DMS79 treated with DMSO at 0.1 percent for 48 hours (cell line): Measurements from ENCODE around the gene CUX1.
"Not testable (repeated sequence)": the region's sequence is repeated elsewhere in the genome, so short reads cannot be mapped to it uniquely, and the experiment has no call there.

Experiments
- DNase-seq: peaks from one replicate; lab custom pipeline; 2025; lab: John Stamatoyannopoulos, UW

The CUX1 gene

GRCh38 chr7:102099474-102099873 lies 282.0 kb downstream of the CUX1 start:
- no peak for DNase-seq

GRCh38 chr7:102101111-102101551 lies 283.7 kb downstream of the CUX1 start:
- no peak for DNase-seq

- no peak for DNase-seq
Observed at GRCh38 chr7:102101926-102102325, 284.5 kb downstream of the CUX1 start.

GRCh38 chr7:102103027-102103372 lies 285.6 kb downstream of the CUX1 start:
- DNase-seq, result no peak

- no peak for DNase-seq
Observed at GRCh38 chr7:102104245-102104644, 286.8 kb downstream of the CUX1 start.

- DNase-seq, result no peak
Observed at GRCh38 chr7:102106625-102107024, 289.2 kb downstream of the CUX1 start.

GRCh38 chr7:102107474-102108104 lies 290.2 kb downstream of the CUX1 start:
- no peak for DNase-seq

- no peak for DNase-seq
Observed at GRCh38 chr7:102111061-102112041, 293.9 kb downstream of the CUX1 start.

- DNase-seq, result no peak
Observed at GRCh38 chr7:102115181-102115580, 297.8 kb downstream of the CUX1 start.

GRCh38 chr7:102115931-102116330 lies 298.5 kb downstream of the CUX1 start:
- DNase-seq, result no peak

- no peak for DNase-seq
Observed at GRCh38 chr7:102117743-102118142, 300.3 kb downstream of the CUX1 start.

- DNase-seq, result no peak
Observed at GRCh38 chr7:102119213-102119651, 301.8 kb downstream of the CUX1 start.

- DNase-seq, result no peak
Observed at GRCh38 chr7:102119925-102120324, 302.5 kb downstream of the CUX1 start.

GRCh38 chr7:102120666-102121195 lies 303.3 kb downstream of the CUX1 start:
- no peak for DNase-seq

GRCh38 chr7:102122026-102122425 lies 304.6 kb downstream of the CUX1 start:
- no peak for DNase-seq

- peak; percentile 33 for DNase-seq
Observed at GRCh38 chr7:102125127-102125596, 307.7 kb downstream of the CUX1 start.

- DNase-seq, result no peak
Observed at GRCh38 chr7:102128303-102128702, 310.9 kb downstream of the CUX1 start.

GRCh38 chr7:102129636-102130370 lies 312.4 kb downstream of the CUX1 start:
- peak; percentile 16 for DNase-seq

- DNase-seq, result no peak
Observed at GRCh38 chr7:102132209-102132752, 314.9 kb downstream of the CUX1 start.

GRCh38 chr7:102138676-102139075 lies 321.2 kb downstream of the CUX1 start:
- no peak for DNase-seq

- peak; percentile 78 for DNase-seq
Observed at GRCh38 chr7:102140952-102141370, 323.5 kb downstream of the CUX1 start.

GRCh38 chr7:102142433-102142832 lies 325.0 kb downstream of the CUX1 start:
- DNase-seq, result not testable (repeated sequence)
